DOHH2 (cell line): ENCODE measurements around the gene NFATC3.

Experiments used
- H3F3A ChIP-seq: fragments of 200-600 bp; sonication (generic), shearing (Covaris generic); 2 replicates; pipeline ENCODE4 v1.6.0; 2016; ENCODE audit warnings: antibody characterized with exemption, mild to moderate bottlenecking; ENCODE audit not compliant: control insufficient read depth, insufficient read depth
- H3K27ac ChIP-seq: fragments of 200-600 bp; sonication (generic); 2 replicates; pipeline ENCODE4 v1.5.1; 2014; ENCODE audit warnings: low read depth, mild to moderate bottlenecking, low read length, moderate library complexity
- H3K27me3 ChIP-seq: fragments of 200-600 bp; sonication (generic); 2 replicates; pipeline ENCODE4 v1.6.1; 2014; ENCODE audit warnings: mild to moderate bottlenecking, low read length, mixed read lengths; ENCODE audit not compliant: control insufficient read depth
- H3K36me3 ChIP-seq: fragments of 200-600 bp; sonication (generic); 2 replicates; pipeline ENCODE4 v1.6.1; 2014; ENCODE audit warnings: mild to moderate bottlenecking, low read length, moderate library complexity, mixed read lengths; ENCODE audit not compliant: control insufficient read depth
- H3K4me1 ChIP-seq: fragments of 200-600 bp; sonication (generic); 2 replicates; pipeline ENCODE4 v1.6.1; 2014; ENCODE audit warnings: mild to moderate bottlenecking, low read length, mixed read lengths; ENCODE audit not compliant: control insufficient read depth
- H3K4me2 ChIP-seq: fragments of 200-600 bp; sonication (generic); 2 replicates; pipeline ENCODE4 v1.6.0; 2014; ENCODE audit warnings: mild to moderate bottlenecking, low read length, moderate library complexity
- H3K4me3 ChIP-seq: fragments of 200-600 bp; sonication (generic); 2 replicates; pipeline ENCODE4 v1.5.1; 2014; ENCODE audit warnings: mild to moderate bottlenecking, low read length, mixed read lengths
- H3K79me2 ChIP-seq: fragments of 200-600 bp; sonication (generic); 2 replicates; pipeline ENCODE4 v1.6.1; 2014; ENCODE audit warnings: mild to moderate bottlenecking, low read length, mixed read lengths; ENCODE audit not compliant: control insufficient read depth
- H3K9me2 ChIP-seq: fragments of 200-600 bp; sonication (generic); replicated peaks from 2 replicates; pipeline ENCODE4 v1.6.1; 2014; ENCODE audit warnings: mild to moderate bottlenecking, low read length, mixed read lengths; ENCODE audit not compliant: control insufficient read depth
- H3K9me3 ChIP-seq: fragments of 200-600 bp; sonication (generic); 2 replicates; pipeline ENCODE4 v1.6.1; 2014; ENCODE audit warnings: antibody characterized with exemption, low read length, mixed read lengths; ENCODE audit not compliant: control insufficient read depth, insufficient read depth
- H4K20me1 ChIP-seq: fragments of 200-600 bp; sonication (generic); 2 replicates; pipeline ENCODE4 v1.6.0; 2014; ENCODE audit warnings: low read depth, mild to moderate bottlenecking, antibody characterized with exemption, low read length, moderate library complexity; ENCODE audit not compliant: control insufficient read depth, insufficient read depth
- EZH2phosphoT487 ChIP-seq: fragments of 200-600 bp; sonication (generic); IDR thresholded peaks from 2 replicates; pipeline ENCODE4 v1.6.1; 2017; ENCODE audit warnings: borderline replicate concordance, mild to moderate bottlenecking, antibody characterized with exemption, low read length, moderate library complexity, mixed read lengths
- TF ChIP-seq, protein P1 (sequence below): fragments of 200-600 bp; sonication (generic); IDR thresholded peaks from one replicate; pipeline ENCODE4 v1.5.1; 2014; ENCODE audit warnings: antibody characterized with exemption, mild to moderate bottlenecking, low read depth, low read length; ENCODE audit not compliant: poor library complexity, severe bottlenecking

NFATC3 gene

DNA sequence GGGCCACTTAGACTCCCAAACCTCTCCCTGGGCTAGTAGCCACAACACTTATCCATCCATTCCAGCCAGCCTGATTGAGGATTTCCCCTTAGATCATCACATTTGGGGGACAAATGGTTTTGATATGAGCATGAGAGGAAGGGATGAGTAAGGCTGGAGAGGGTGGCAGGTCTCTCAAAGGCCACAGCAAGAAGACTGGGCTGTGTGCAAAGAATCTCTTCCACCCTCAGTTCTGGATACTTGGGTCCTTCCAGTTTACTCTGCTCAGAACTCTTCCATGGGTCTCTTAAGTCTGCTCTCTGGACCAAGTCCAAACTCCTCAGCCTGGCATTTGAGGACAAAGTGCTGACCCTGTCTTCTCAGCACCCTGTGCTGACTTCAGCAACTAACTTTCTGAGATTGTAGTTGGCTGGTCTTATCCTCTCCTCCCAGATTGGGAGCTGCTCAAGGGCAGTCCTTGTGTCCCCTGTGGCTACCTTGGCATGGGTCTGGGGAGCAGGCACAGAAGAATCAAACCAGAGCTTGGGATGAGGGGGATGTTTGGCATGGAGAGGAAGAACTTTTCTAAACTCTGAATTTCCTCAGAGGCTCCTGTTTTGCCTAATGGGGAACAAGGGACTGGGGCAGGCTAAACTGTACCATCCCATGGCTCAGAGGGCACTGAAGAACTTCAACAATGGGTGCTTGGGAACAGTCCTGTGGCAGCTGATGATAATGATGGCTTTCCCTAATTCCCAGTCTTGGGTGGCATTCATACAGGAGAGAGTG, 3.1 kb upstream of the NFATC3 start:
- Histone ChIP-seq H3K36me3 (peaks cover 23% of the 10 kb centered on the region), H3K79me2 (peaks cover 17% of the 10 kb centered on the region), H3K27me3 (no peaks in the 10 kb centered on the region), H3K9me3 (no peaks in the 10 kb centered on the region), H3K27ac (no peak overlapping the region), H3F3A (peaks cover 15% of the 10 kb centered on the region), H4K20me1 (no peaks in the 10 kb centered on the region), H3K4me1 (peaks cover 44% of the 10 kb centered on the region), H3K4me2 (no peak overlapping the region), H3K9me2 (no peaks in the 10 kb centered on the region), H3K4me3 (no peak overlapping the region)
- TF ChIP-seq, protein P1, sequence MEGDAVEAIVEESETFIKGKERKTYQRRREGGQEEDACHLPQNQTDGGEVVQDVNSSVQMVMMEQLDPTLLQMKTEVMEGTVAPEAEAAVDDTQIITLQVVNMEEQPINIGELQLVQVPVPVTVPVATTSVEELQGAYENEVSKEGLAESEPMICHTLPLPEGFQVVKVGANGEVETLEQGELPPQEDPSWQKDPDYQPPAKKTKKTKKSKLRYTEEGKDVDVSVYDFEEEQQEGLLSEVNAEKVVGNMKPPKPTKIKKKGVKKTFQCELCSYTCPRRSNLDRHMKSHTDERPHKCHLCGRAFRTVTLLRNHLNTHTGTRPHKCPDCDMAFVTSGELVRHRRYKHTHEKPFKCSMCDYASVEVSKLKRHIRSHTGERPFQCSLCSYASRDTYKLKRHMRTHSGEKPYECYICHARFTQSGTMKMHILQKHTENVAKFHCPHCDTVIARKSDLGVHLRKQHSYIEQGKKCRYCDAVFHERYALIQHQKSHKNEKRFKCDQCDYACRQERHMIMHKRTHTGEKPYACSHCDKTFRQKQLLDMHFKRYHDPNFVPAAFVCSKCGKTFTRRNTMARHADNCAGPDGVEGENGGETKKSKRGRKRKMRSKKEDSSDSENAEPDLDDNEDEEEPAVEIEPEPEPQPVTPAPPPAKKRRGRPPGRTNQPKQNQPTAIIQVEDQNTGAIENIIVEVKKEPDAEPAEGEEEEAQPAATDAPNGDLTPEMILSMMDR: no peak
- TF ChIP-seq EZH2phosphoT487: no peak

DNA sequence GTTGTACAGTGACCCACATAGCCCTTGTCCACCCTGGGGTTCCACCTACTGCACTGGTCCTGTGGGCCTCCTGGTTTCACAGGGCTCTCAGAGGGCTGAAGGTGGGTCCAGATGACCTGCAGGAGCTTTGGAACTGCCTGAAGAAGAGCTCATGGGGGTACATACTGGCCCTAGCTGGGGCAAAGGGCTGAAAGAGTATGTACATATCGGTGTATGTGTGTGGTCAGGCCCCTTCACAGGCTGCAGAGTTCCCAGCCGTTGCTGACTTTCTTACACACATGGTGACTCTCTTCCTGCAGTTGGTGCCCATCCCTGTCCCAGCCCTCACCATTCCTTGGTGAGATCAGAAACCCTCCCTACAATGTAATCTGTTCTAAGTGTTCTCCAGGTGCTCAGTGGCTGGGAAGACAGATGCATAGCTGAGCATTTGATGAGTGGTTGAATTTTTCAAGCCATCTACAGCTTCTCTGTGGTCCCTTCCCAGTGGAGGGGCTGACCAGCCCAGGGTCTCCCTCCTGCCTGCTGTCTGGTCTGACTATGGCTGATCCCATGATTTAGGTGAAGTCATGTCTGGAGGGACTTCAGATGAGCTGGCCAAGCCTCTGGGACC, 2.4 kb upstream of the NFATC3 start:
- Histone ChIP-seq H3K4me1 (peaks cover 46% of the 10 kb centered on the region), H3F3A (peaks cover 15% of the 10 kb centered on the region), H3K79me2 (peaks cover 24% of the 10 kb centered on the region), H3K27ac (no peak overlapping the region), H3K4me3 (no peak overlapping the region), H3K9me2 (no peaks in the 10 kb centered on the region), H3K4me2 (no peak overlapping the region), H3K27me3 (no peaks in the 10 kb centered on the region), H4K20me1 (no peaks in the 10 kb centered on the region), H3K36me3 (peaks cover 20% of the 10 kb centered on the region), H3K9me3 (no peaks in the 10 kb centered on the region)
- TF ChIP-seq EZH2phosphoT487: no peak
- TF ChIP-seq, protein P1: no peak

DNA sequence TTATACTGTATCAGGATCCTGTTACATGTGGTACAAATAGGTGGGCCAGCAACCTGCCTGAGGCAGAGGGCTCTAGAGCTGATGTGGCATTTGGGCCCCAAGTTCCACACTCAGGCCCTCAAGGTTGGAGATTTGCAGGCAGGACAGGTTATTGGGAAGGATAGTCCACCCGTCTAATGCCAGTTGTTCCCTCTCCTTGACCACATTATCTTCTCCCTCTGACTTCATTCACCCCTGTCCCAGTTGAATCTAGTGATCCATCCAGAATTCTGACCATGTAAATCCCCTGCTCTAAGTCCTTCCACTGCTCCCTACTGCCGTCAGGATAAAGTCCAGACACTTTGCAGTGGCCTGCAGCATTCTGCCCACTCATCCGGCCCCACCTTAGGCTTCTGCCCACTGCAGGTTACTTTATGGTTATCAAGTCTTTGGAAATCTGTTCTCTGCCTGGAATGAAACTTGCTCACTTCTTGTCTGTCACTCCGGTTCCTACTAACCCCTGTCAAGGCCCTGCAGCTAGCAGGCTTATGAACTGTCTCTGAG, 1.9 kb upstream of the NFATC3 start:
- Histone ChIP-seq H3K36me3 (peaks cover 14% of the 10 kb centered on the region), H3F3A (peaks cover 10% of the 10 kb centered on the region), H3K4me2 (no peak overlapping the region), H3K4me3 (no peak overlapping the region), H4K20me1 (no peaks in the 10 kb centered on the region), H3K9me3 (no peaks in the 10 kb centered on the region), H3K79me2 (peaks cover 28% of the 10 kb centered on the region), H3K27me3 (no peaks in the 10 kb centered on the region), H3K4me1 (peaks cover 44% of the 10 kb centered on the region), H3K27ac (no peak overlapping the region), H3K9me2 (no peaks in the 10 kb centered on the region)
- no peak for TF ChIP-seq EZH2phosphoT487
- TF ChIP-seq, protein P1: no peak
